ENCODE measurements around the gene NPEPL1.

NPEPL1 gene

DNA sequence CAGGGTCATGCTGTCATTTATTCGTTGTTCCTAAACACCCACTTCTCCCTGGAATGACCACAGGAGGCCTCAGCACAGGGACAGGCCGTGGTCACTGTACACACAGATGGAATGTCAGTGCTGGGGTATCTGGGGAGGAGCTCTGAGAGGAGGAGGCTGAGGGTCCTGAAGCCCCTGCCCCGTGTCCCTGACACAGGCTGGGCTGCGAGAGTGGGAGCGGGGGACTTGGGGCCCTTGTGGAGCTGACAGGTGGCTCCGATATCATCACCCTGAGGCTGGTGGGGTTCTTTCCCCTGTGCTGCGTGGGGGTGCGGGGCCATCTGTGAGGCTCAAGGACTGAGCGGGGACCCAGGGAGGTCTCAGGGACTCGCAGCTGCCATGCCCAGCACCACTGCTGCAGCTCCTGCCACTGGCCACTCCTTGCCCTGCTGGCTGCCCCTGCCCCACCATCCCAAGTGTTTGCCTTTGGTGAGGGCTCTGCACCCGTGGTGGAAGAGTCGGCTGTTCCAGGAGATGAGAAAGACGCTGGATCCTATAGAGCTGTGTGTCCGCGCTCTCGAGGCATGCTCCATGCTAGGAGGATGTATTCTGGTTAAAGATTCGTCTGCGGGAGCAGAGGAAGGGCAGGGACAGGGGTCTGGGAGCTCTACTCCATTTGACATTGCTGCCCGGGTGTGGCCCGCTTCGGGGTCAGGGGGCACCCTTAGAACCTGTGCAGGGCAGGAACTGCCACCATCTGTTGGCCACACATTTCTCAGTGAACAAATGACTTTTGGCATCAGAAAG, 18.9 kb downstream of the NPEPL1 start:
- WGBS, result 89% methylated on average over 21 of the region's 21 CpGs
- no peaks in the 10 kb centered on the region for H3K27me3 ChIP-seq (ENCODE audit: control insufficient read depth in 1 of 2, insufficient read depth in 1 of 2, low read length in 2 of 2)

DNA sequence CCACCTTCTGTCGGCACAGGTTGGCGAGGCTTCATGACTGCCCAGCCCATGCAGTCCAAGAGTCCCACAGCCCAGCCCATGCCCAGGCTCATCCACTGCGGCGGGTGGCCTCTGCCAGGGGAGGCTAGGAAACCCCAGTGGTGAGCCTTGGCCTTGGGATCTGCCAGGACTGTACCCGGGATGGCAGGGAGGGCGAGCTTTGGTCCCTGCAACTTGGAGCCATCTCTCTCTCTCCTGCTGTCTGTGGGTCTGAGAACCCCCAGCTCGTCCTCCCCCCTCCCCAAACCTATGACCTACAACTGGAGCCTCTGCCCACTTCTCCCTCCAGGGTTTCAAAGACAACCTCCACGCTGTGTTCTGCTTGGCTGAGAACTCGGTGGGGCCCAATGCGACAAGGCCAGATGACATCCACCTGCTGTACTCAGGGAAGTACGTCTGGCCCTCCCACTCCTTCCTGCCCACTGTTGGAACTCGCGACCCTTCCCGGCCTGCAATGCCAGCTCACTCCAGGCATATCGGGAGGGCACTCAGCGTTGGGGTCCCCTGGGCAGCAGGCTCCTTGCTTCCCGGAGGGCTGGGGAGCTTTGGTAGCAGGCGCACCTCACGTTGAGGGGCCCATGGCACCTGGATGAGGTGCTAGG, 19.7 kb downstream of the NPEPL1 start:
- Histone ChIP-seq H3K4ac (ENCODE audit: low read depth in 1 of 2, low read length in 2 of 2) (no peak overlapping the region), H2BK5ac (ENCODE audit: low read depth, low read length, poor library complexity, severe bottlenecking) (no peak overlapping the region), H2AFZ (ENCODE audit: low read depth, low read length) (no peak overlapping the region), H3K4me2 (ENCODE audit: low read length, poor library complexity, severe bottlenecking) (no peak overlapping the region), H4K8ac (ENCODE audit: low read length) (no peak overlapping the region), H2AK5ac (ENCODE audit: low read length, severe bottlenecking) (no peak overlapping the region), H3K9me3 (ENCODE audit: control insufficient read depth, low read length) (no peaks in the 10 kb centered on the region), H2BK15ac (ENCODE audit: low read depth, poor library complexity, severe bottlenecking) (peak overlapping the region; percentile 35), H3K14ac (ENCODE audit: low read length in 2 of 2) (no peak overlapping the region), H2BK12ac (ENCODE audit: low read length in 2 of 2) (no peak overlapping the region), H3K4me1 (ENCODE audit: control insufficient read depth, insufficient read depth, low read depth, low read length) (peaks cover 16% of the 10 kb centered on the region), H3K36me3 (ENCODE audit: control insufficient read depth in 1 of 2, insufficient read depth in 2 of 2, low read depth in 1 of 2, low read length in 2 of 2) (peaks cover 9 to 28% of the 10 kb centered on the region in 2 experiments), H3K4me3 (ENCODE audit: insufficient read depth in 1 of 2, low read depth in 1 of 2, low read length in 2 of 2) (no peak overlapping the region), H3K9ac (ENCODE audit: low read length) (no peak overlapping the region), H3K27ac (ENCODE audit: low read length, poor library complexity, severe bottlenecking) (no peak overlapping the region), H4K91ac (ENCODE audit: low read length) (no peak overlapping the region), H3K23ac (ENCODE audit: low read length in 2 of 2) (no peak overlapping the region), H3K79me1 (replicated peaks; ENCODE audit: low read length, poor library complexity, severe bottlenecking) (no peaks in the 10 kb centered on the region), H3K18ac (ENCODE audit: low read depth in 1 of 2, low read length in 2 of 2) (no peak overlapping the region), H3K27me3 (ENCODE audit: control insufficient read depth in 1 of 2, insufficient read depth in 1 of 2, low read length in 2 of 2) (no peaks in the 10 kb centered on the region), H2BK120ac (ENCODE audit: low read depth, low read length) (no peak overlapping the region)
- DNase-seq, result no peak
- 89% methylated on average over 19 of the region's 19 CpGs for WGBS

More for the DNA sequence above, 18.9 kb downstream of the NPEPL1 start:
- Histone ChIP-seq H2BK120ac (ENCODE audit: low read depth, low read length) (no peak overlapping the region), H2BK12ac (ENCODE audit: low read length in 2 of 2) (no peak overlapping the region), H3K36me3 (ENCODE audit: control insufficient read depth in 1 of 2, insufficient read depth in 2 of 2, low read depth in 1 of 2, low read length in 2 of 2) (peaks cover 9 to 36% of the 10 kb centered on the region in 2 experiments), H3K4ac (ENCODE audit: low read depth in 1 of 2, low read length in 2 of 2) (no peak overlapping the region), H3K23ac (ENCODE audit: low read length in 2 of 2) (no peak overlapping the region), H3K18ac (ENCODE audit: low read depth in 1 of 2, low read length in 2 of 2) (no peak overlapping the region), H3K4me3 (ENCODE audit: insufficient read depth in 1 of 2, low read depth in 1 of 2, low read length in 2 of 2) (no peak overlapping the region), H3K79me1 (replicated peaks; ENCODE audit: low read length, poor library complexity, severe bottlenecking) (no peaks in the 10 kb centered on the region), H2BK15ac (ENCODE audit: low read depth, poor library complexity, severe bottlenecking) (peak overlapping the region; percentile 13), H2AFZ (ENCODE audit: low read depth, low read length) (no peak overlapping the region), H4K91ac (ENCODE audit: low read length) (no peak overlapping the region), H2AK5ac (ENCODE audit: low read length, severe bottlenecking) (no peak overlapping the region), H3K9me3 (ENCODE audit: control insufficient read depth, low read length) (no peaks in the 10 kb centered on the region), H3K27ac (ENCODE audit: low read length, poor library complexity, severe bottlenecking) (no peak overlapping the region), H3K14ac (ENCODE audit: low read length in 2 of 2) (no peak overlapping the region), H3K4me2 (ENCODE audit: low read length, poor library complexity, severe bottlenecking) (no peak overlapping the region), H3K4me1 (ENCODE audit: control insufficient read depth, insufficient read depth, low read depth, low read length) (peaks cover 8% of the 10 kb centered on the region), H2BK5ac (ENCODE audit: low read depth, low read length, poor library complexity, severe bottlenecking) (no peak overlapping the region), H4K8ac (ENCODE audit: low read length) (no peak overlapping the region), H3K9ac (ENCODE audit: low read length) (no peak overlapping the region)
- no peak for DNase-seq

DNA sequence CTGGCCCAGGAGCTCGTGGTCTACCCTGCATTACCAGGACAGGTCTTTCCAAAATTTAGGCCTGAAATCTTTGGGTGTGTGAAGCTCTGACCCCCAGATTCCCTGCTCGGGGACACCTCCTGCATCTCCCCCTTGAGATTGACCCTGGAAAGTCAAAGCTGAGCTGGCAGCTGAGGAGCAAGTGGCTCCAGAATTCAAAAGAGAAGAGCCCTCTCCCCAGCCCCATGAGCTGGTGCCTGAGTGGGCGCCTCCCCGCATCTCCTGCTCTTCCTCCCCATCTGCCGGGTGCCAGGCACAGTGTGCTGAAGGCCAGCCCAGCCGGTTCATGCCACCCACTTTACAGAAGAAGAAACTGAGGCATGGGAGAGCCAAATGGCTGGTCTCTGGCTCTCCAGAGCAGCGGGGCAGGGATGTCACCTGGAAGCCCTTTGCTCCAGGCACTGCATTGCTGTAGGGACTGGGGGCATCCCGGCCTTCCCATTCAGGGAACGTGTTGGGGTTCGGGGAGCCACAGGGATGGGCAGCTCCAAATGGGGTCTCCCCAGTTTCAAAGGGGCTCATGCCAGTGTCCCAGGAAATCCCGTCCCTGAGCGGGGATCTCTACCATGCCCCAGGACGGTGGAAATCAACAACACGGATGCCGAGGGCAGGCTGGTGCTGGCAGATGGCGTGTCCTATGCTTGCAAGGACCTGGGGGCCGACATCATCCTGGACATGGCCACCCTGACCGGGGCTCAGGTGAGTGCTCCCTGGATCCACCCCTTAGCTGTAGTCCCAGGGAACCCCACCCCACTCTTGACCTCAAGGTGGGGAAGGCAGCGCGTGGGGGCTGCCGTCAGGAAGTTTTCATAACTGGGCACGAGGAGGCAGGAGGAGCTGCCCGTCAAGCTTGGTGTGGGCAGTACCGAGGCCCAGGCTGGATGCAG, 20.5 kb downstream of the NPEPL1 start:
- no peak overlapping the region for H3K14ac ChIP-seq (ENCODE audit: low read length in 2 of 2)
- no peak overlapping the region for H2BK120ac ChIP-seq (ENCODE audit: low read depth, low read length)
- H3K79me1 ChIP-seq (replicated peaks; ENCODE audit: low read length, poor library complexity, severe bottlenecking), result no peaks in the 10 kb centered on the region
- no peak overlapping the region for H3K18ac ChIP-seq (ENCODE audit: low read depth in 1 of 2, low read length in 2 of 2)
- no peak overlapping the region for H3K4ac ChIP-seq (ENCODE audit: low read depth in 1 of 2, low read length in 2 of 2)
- no peak overlapping the region for H3K4me3 ChIP-seq (ENCODE audit: insufficient read depth in 1 of 2, low read depth in 1 of 2, low read length in 2 of 2)
- no peak overlapping the region for H2BK12ac ChIP-seq (ENCODE audit: low read length in 2 of 2)
- H4K91ac ChIP-seq (ENCODE audit: low read length), result no peak overlapping the region
- peaks cover 21% of the 10 kb centered on the region for H3K4me1 ChIP-seq (ENCODE audit: control insufficient read depth, insufficient read depth, low read depth, low read length)
- no peak overlapping the region for H2AFZ ChIP-seq (ENCODE audit: low read depth, low read length)
- H2AK5ac ChIP-seq (ENCODE audit: low read length, severe bottlenecking), result no peak overlapping the region
- no peaks in the 10 kb centered on the region for H3K9me3 ChIP-seq (ENCODE audit: control insufficient read depth, low read length)
- H3K4me2 ChIP-seq (ENCODE audit: low read length, poor library complexity, severe bottlenecking), result no peak overlapping the region
- no peak for DNase-seq
- H3K27me3 ChIP-seq (ENCODE audit: control insufficient read depth in 1 of 2, insufficient read depth in 1 of 2, low read length in 2 of 2), result no peaks in the 10 kb centered on the region
- H3K36me3 ChIP-seq (ENCODE audit: control insufficient read depth in 1 of 2, insufficient read depth in 2 of 2, low read depth in 1 of 2, low read length in 2 of 2), result peaks cover 9 to 20% of the 10 kb centered on the region in 2 experiments
- WGBS, result 93% methylated on average over 24 of the region's 24 CpGs
- H4K8ac ChIP-seq (ENCODE audit: low read length), result no peak overlapping the region
- H3K27ac ChIP-seq (ENCODE audit: low read length, poor library complexity, severe bottlenecking), result no peak overlapping the region
- no peak overlapping the region for H3K9ac ChIP-seq (ENCODE audit: low read length)
- H2BK5ac ChIP-seq (ENCODE audit: low read depth, low read length, poor library complexity, severe bottlenecking), result no peak overlapping the region
- H3K23ac ChIP-seq (ENCODE audit: low read length in 2 of 2), result no peak overlapping the region
- no peak overlapping the region for H2BK15ac ChIP-seq (ENCODE audit: low read depth, poor library complexity, severe bottlenecking)

Measured in mesenchymal stem cell (in vitro differentiated cells and primary cell).